Measurements from ENCODE around the gene AQP12A.

DNA sequence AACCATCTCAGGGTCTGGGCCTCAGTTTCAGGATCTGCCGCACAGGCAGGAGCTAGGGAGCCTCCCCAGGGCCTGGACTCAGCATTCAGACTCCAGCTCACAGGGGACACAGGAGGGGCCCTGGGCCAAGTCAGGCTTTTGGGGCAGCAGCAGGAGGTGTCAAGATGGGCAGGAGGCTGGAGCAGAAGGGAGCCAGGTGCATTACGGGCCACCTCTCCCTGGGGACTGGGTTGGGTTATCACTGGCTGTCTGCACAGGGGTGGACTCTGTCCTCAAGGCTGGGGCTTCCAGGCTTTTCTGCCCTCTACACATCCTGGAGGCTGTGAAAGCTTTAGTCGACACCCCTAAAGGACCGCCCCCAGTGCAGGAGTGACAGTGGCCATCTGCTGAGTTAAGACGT is 20.0 kb downstream of the AQP12A start:
- TF ChIP-seq EZH2 (IDR thresholded peaks at IDR 0.05; ENCODE audit: borderline replicate concordance, insufficient read depth, low read depth, low read length, poor library complexity, severe bottlenecking), result no peak
- TF ChIP-seq, protein P1, sequence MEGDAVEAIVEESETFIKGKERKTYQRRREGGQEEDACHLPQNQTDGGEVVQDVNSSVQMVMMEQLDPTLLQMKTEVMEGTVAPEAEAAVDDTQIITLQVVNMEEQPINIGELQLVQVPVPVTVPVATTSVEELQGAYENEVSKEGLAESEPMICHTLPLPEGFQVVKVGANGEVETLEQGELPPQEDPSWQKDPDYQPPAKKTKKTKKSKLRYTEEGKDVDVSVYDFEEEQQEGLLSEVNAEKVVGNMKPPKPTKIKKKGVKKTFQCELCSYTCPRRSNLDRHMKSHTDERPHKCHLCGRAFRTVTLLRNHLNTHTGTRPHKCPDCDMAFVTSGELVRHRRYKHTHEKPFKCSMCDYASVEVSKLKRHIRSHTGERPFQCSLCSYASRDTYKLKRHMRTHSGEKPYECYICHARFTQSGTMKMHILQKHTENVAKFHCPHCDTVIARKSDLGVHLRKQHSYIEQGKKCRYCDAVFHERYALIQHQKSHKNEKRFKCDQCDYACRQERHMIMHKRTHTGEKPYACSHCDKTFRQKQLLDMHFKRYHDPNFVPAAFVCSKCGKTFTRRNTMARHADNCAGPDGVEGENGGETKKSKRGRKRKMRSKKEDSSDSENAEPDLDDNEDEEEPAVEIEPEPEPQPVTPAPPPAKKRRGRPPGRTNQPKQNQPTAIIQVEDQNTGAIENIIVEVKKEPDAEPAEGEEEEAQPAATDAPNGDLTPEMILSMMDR (IDR thresholded peaks at IDR 0.05), result no peak
